Thymus (tissue), 11 donors: ENCODE data around the gene CABLES2. TPM values are rescaled to one million over a fixed set of nuclear protein-coding genes. Genes with fewer than 3 reads are reported as not detected.

Source experiments
- DNase-seq, 9 donors: peaks; one replicate each; pipeline ENCODE4 v3.0.0-alpha.2; 2013; ENCODE audit warnings: low spot score in 9 of 9, low read depth in 6 of 9, missing footprints in 1 of 9
- H3K27ac ChIP-seq, 2 donors: one replicate each; pipeline ENCODE4 v1.5.1; 2013; ENCODE audit warnings: control low read depth in 1 of 2, low read depth in 1 of 2, low read length in 1 of 2, mild to moderate bottlenecking in 1 of 2, moderate library complexity in 1 of 2
- H3K27me3 ChIP-seq, 2 donors: one replicate each; pipeline ENCODE4 v1.5.1; 2013; ENCODE audit warnings: low read length in 1 of 2; ENCODE audit not compliant: control insufficient read depth in 2 of 2, insufficient read depth in 1 of 2
- H3K36me3 ChIP-seq, 2 donors: one replicate each; pipeline ENCODE4 v1.5.1; 2013; ENCODE audit warnings: low read length in 1 of 2, mild to moderate bottlenecking in 1 of 2, moderate library complexity in 1 of 2; ENCODE audit not compliant: control insufficient read depth in 2 of 2, insufficient read depth in 2 of 2
- H3K4me1 ChIP-seq, 2 donors: one replicate each; pipeline ENCODE4 v1.5.1; 2013; ENCODE audit warnings: low read length in 2 of 2; ENCODE audit not compliant: control insufficient read depth in 2 of 2, insufficient read depth in 2 of 2
- H3K4me3 ChIP-seq, 2 donors: one replicate each; pipeline ENCODE4 v1.5.1; 2013; ENCODE audit warnings: low read length in 2 of 2, control low read depth in 1 of 2, mild to moderate bottlenecking in 1 of 2
- H3K9me3 ChIP-seq, 2 donors: one replicate each; pipeline ENCODE4 v1.5.1; 2013; ENCODE audit warnings: low read length in 1 of 2, mild to moderate bottlenecking in 1 of 2; ENCODE audit not compliant: control insufficient read depth in 2 of 2, insufficient read depth in 1 of 2
- WGBS: extraction: QIAGEN DNeasy Blood & Tissue Kit; methylation state at CpG from one replicate; pipeline ENCODE4 v1.1.7; 2013; 5-methylcytosine and 5-hydroxymethylcytosine counted together
- polyA plus RNA-seq: library from polyadenylated mRNA; stranded (reverse); fragments of 200-250 nt; gene quantifications from one replicate; pipeline ENCODE4 v1.2.3, GENCODE V29; 2013
- total RNA-seq: library from RNA; stranded (reverse); fragments of 120-200 nt; gene quantifications from one replicate; pipeline ENCODE4 v1.2.4, GENCODE V29; 2013
- donor health status: healthy.

The CABLES2 gene
- total and polyA plus RNA-seq, 2 donors = 2.0 to 3.5 TPM

GRCh38 chr20:62449951-62450691 is 43.0 kb upstream of the CABLES2 start:
- Histone ChIP-seq H3K4me1 (no peaks in the 10 kb centered on the region), H3K9me3 (no peaks in the 10 kb centered on the region), H3K36me3 (no peaks in the 10 kb centered on the region), H3K27me3 (peaks cover 0 to 28% of the 10 kb centered on the region in 2 donors), H3K4me3 (no peak overlapping the region), H3K27ac (no peak overlapping the region)
- 85% methylated on average over 24 of the region's 24 CpGs for WGBS
- DNase-seq = no peak

GRCh38 chr20:62448788-62449187 is 41.7 kb upstream of the CABLES2 start:
- H3K27ac ChIP-seq = no peak overlapping the region
- no peak for DNase-seq
- no peaks in the 10 kb centered on the region for H3K36me3 ChIP-seq
- no peak overlapping the region for H3K4me3 ChIP-seq
- H3K4me1 ChIP-seq = no peaks in the 10 kb centered on the region
- peaks cover 0 to 16% of the 10 kb centered on the region in 2 donors for H3K27me3 ChIP-seq
- WGBS = 86% methylated on average over 14 of the region's 14 CpGs
- no peaks in the 10 kb centered on the region for H3K9me3 ChIP-seq

GRCh38 chr20:62448038-62448437 is 41.0 kb upstream of the CABLES2 start:
- Histone ChIP-seq H3K4me3 (no peak overlapping the region), H3K27ac (no peak overlapping the region), H3K4me1 (no peaks in the 10 kb centered on the region), H3K27me3 (peaks cover 0 to 14% of the 10 kb centered on the region in 2 donors), H3K9me3 (no peaks in the 10 kb centered on the region), H3K36me3 (no peaks in the 10 kb centered on the region)
- DNase-seq = no peak
- WGBS = 67% methylated on average over 10 of the region's 10 CpGs

- Histone ChIP-seq H3K4me1 (no peaks in the 10 kb centered on the region), H3K27ac (no peak overlapping the region), H3K4me3 (no peak overlapping the region), H3K36me3 (no peaks in the 10 kb centered on the region), H3K9me3 (no peaks in the 10 kb centered on the region), H3K27me3 (peaks cover 0 to 6% of the 10 kb centered on the region in 2 donors)
- WGBS = 91% methylated on average over 44 of the region's 44 CpGs
- DNase-seq = no peak
These were observed 40.1 kb upstream of the CABLES2 start for GRCh38 chr20:62446888-62447869.

- H3K4me3 ChIP-seq = no peak overlapping the region
- H3K9me3 ChIP-seq = no peaks in the 10 kb centered on the region
- WGBS = 73% methylated on average over 12 of the region's 12 CpGs
- no peak for DNase-seq
- H3K36me3 ChIP-seq = no peaks in the 10 kb centered on the region
- peaks cover 0 to 6% of the 10 kb centered on the region in 2 donors for H3K27me3 ChIP-seq
- no peak overlapping the region for H3K27ac ChIP-seq
- no peaks in the 10 kb centered on the region for H3K4me1 ChIP-seq
These were observed 39.4 kb upstream of the CABLES2 start for GRCh38 chr20:62446481-62446880.

- Histone ChIP-seq H3K36me3 (no peaks in the 10 kb centered on the region), H3K27ac (no peak overlapping the region), H3K4me1 (no peaks in the 10 kb centered on the region), H3K27me3 (peaks cover 0 to 10% of the 10 kb centered on the region in 2 donors), H3K4me3 (no peak overlapping the region), H3K9me3 (no peaks in the 10 kb centered on the region)
- DNase-seq = no peak
- whole genome bisulfite sequencing = 91% methylated on average over 36 of the region's 36 CpGs
These were observed 38.7 kb upstream of the CABLES2 start for GRCh38 chr20:62445553-62446340.

- 96% methylated on average over 6 of the region's 6 CpGs for WGBS
- Histone ChIP-seq H3K27me3 (peaks cover 0 to 8% of the 10 kb centered on the region in 2 donors), H3K36me3 (no peaks in the 10 kb centered on the region), H3K4me3 (no peak overlapping the region), H3K27ac (no peak overlapping the region), H3K4me1 (no peaks in the 10 kb centered on the region), H3K9me3 (no peaks in the 10 kb centered on the region)
- no peak for DNase-seq
These were observed 37.2 kb upstream of the CABLES2 start for GRCh38 chr20:62444286-62444685.

GRCh38 chr20:62441987-62442539 is 35.0 kb upstream of the CABLES2 start:
- no peak overlapping the region for H3K4me3 ChIP-seq
- DNase-seq = no peak
- 90% methylated on average over 16 of the region's 16 CpGs for WGBS

More at GRCh38 chr20:62441987-62442539, 35.0 kb upstream of the CABLES2 start:
- H3K36me3 ChIP-seq = no peaks in the 10 kb centered on the region
- H3K27me3 ChIP-seq = peaks cover 0 to 6% of the 10 kb centered on the region in 2 donors
- H3K27ac ChIP-seq = no peak overlapping the region
- no peaks in the 10 kb centered on the region for H3K4me1 ChIP-seq
- no peaks in the 10 kb centered on the region for H3K9me3 ChIP-seq
